ENCODE data around the gene LMX1B. TPM values are rescaled to one million over a fixed set of nuclear protein-coding genes. Genes with fewer than 3 reads are reported as not detected.

Gene LMX1B
- total and polyA plus RNA-seq, 2 of the 4 experiments (the other 2 are of a cell fraction): not detected

GRCh38 chr9:126720661-126721563 lies 107.2 kb downstream of the LMX1B start (continued):
- no peak for TF ChIP-seq RCOR1 (IDR thresholded peaks at IDR 0.05; ENCODE audit: insufficient replicate concordance, low read length)

GRCh38 chr9:126721564-126721981 lies 107.8 kb downstream of the LMX1B start:
- Histone ChIP-seq H3K23ac (ENCODE audit: low read depth, low read length) (no peak overlapping the region), H4K20me1 (ENCODE audit: insufficient read depth, low read length) (no peaks in the 10 kb centered on the region), H2AK5ac (ENCODE audit: low read depth, low read length) (no peak overlapping the region), H3K4me3 (ENCODE audit: insufficient read depth, low read depth, low read length) (no peak overlapping the region), H4K8ac (ENCODE audit: low read depth in 2 of 2, low read length in 2 of 2) (no peak overlapping the region), H2BK120ac (ENCODE audit: low read depth, low read length) (no peak overlapping the region), H4K5ac (ENCODE audit: low read depth, low read length) (no peak overlapping the region), H3K56ac (ENCODE audit: extremely low read depth, insufficient read depth, low read length) (no peak overlapping the region), H3K27me3 (ENCODE audit: control insufficient read depth, insufficient read depth, low read length) (peaks cover 47% of the 10 kb centered on the region), H2BK20ac (ENCODE audit: low read depth, low read length) (no peak overlapping the region), H3K79me1 (ENCODE audit: low read depth in 1 of 2, low read length in 2 of 2) (no peaks in the 10 kb centered on the region), H3K14ac (replicated peaks; ENCODE audit: low read depth, low read length) (no peak overlapping the region), H2BK5ac (ENCODE audit: low read depth, low read length, poor library complexity, severe bottlenecking) (no peak overlapping the region), H2AFZ (replicated peaks; ENCODE audit: low read length, poor library complexity) (no peak overlapping the region), H3K9ac (ENCODE audit: low read depth, low read length) (no peak overlapping the region), H3K9me3 (ENCODE audit: control insufficient read depth, insufficient read depth, low read length) (no peaks in the 10 kb centered on the region), H2BK15ac (ENCODE audit: low read depth, low read length) (no peak overlapping the region), H3K9me1 (ENCODE audit: insufficient read depth, low read length) (no peaks in the 10 kb centered on the region; the same call in 1 of the 2 replicates), H3K4me2 (ENCODE audit: low read depth, low read length) (no peak overlapping the region), H3K27ac (ENCODE audit: insufficient read depth, low read length) (no peak overlapping the region), H3K36me3 (ENCODE audit: control insufficient read depth, insufficient read depth, low read length) (no peaks in the 10 kb centered on the region), H3K4ac (ENCODE audit: low read depth, low read length) (no peak overlapping the region), H4K91ac (ENCODE audit: insufficient read depth, low read depth, low read length) (no peak overlapping the region), H3K18ac (ENCODE audit: low read depth, low read length) (no peak overlapping the region), H2AK9ac (replicated peaks; ENCODE audit: low read depth, low read length, poor library complexity) (no peak overlapping the region), H3K4me1 (ENCODE audit: control insufficient read depth, insufficient read depth, low read length) (no peaks in the 10 kb centered on the region; the same call in 1 of the 2 replicates)
- dilution Hi-C loops (cut with HindIII; ENCODE audit: low sequenced_read_pairs, unreplicated experiment) (no loop called here), intact Hi-C loops (cut with micrococcal nuclease) (no loop called here), in situ Hi-C loops (cut with MboI; ENCODE audit: low sequenced_read_pairs) (no loop called here)
- ChIA-PET POLR2A (ENCODE audit: unreplicated experiment) (no interaction called here), CTCF (interaction anchor here (0.6 kb wide), 1 partner anchor 15 kb away, joined by 3 read pairs; no protein-coding TSS in a partner anchor)
- no CpG with 5 or more reads among the region's 4 CpGs for WGBS, 2 experiments (ENCODE audit: extremely low coverage in 2 of 2, insufficient read length in 1 of 2)
- DNase-seq: no peak
- no peak for ATAC-seq (ENCODE audit: low read depth)
- no TSS peak for BruUV-seq (replicated peaks)
- no peak for TF ChIP-seq FOS (IDR thresholded peaks at IDR 0.05; ENCODE audit: low read depth, low read length)
- no peak for TF ChIP-seq RAD21 (IDR thresholded peaks at IDR 0.05; ENCODE audit: low read length)
- TF ChIP-seq ELK1 (IDR thresholded peaks at IDR 0.05; ENCODE audit: borderline replicate concordance, low read depth, low read length): no peak
- TF ChIP-seq RFX5 (IDR thresholded peaks at IDR 0.05; ENCODE audit: low read depth, low read length): no peak
- no peak for TF ChIP-seq MAFK (IDR thresholded peaks at IDR 0.05; ENCODE audit: low read depth, low read length)
- no peak for TF ChIP-seq MXI1 (IDR thresholded peaks at IDR 0.05; ENCODE audit: borderline replicate concordance, low read depth, low read length)
- TF ChIP-seq CEBPB (IDR thresholded peaks at IDR 0.05; ENCODE audit: low read depth, low read length): no peak
- no peak for TF ChIP-seq SMC3 (IDR thresholded peaks at IDR 0.05; ENCODE audit: low read depth, low read length)
- TF ChIP-seq MAZ (IDR thresholded peaks at IDR 0.05; ENCODE audit: borderline replicate concordance, low read depth, low read length): no peak
- no peak for TF ChIP-seq BHLHE40 (IDR thresholded peaks at IDR 0.05; ENCODE audit: low read depth, low read length)
- TF ChIP-seq RCOR1 (IDR thresholded peaks at IDR 0.05; ENCODE audit: insufficient replicate concordance, low read length): no peak
- no peak for TF ChIP-seq CHD1 (IDR thresholded peaks at IDR 0.05; ENCODE audit: low read depth, low read length)
- no peak for TF ChIP-seq NFE2L2 (IDR thresholded peaks at IDR 0.05; ENCODE audit: low read depth, low read length)

Measured in IMR-90 (cell line).